HCT116 (cell line): ENCODE results near the gene SHF. TPM values are rescaled to one million over a fixed set of nuclear protein-coding genes. Genes with fewer than 3 reads are reported as not detected.

Source experiments
- ATAC-seq: fragments of 200-7000 bp; cut with Tn5 transposase; 2 replicates; pipeline ENCODE4 v1.9.1; 2020; ENCODE audit warnings: mild to moderate bottlenecking, moderate library complexity
- BruUV-seq: library from RNA; stranded (reverse); fragments of 400-500 nt; replicated peaks from 2 replicates; lab custom pipeline; 2021; lab: Mats Ljungman, UMichigan
- CTCF ChIA-PET: fragments of 300-600 bp; sonication (Branson Sonifier 250); formaldehyde crosslinking; loops from one replicate; lab custom pipeline; 2021; ENCODE audit warnings: antibody characterized with exemption; lab: Charles Lee
- POLR2A ChIA-PET: fragments of 300-600, 350-600 bp; sonication (Branson Sonifier 250); formaldehyde crosslinking; loops from one replicate; lab custom pipeline; 2021; ENCODE audit warnings: antibody characterized with exemption; lab: Charles Lee
- RAD21 ChIA-PET, 2 experiments: fragments of 300-600 bp; sonication (Branson Sonifier 250); formaldehyde crosslinking; loops; one replicate each; lab custom pipeline; 2023; ENCODE audit warnings: low total read pairs in 2 of 2; ENCODE audit not compliant: uncharacterized antibody in 2 of 2, unreplicated experiment in 2 of 2, low non-redundant PET in 1 of 2; lab: Charles Lee
- DNase-seq: peaks from one replicate; pipeline ENCODE4 v3.0.0-alpha.2; 2010; ENCODE audit warnings: low read depth, low spot score
- H2AFZ ChIP-seq: fragments of 200-600 bp; shearing (Covaris generic), sonication (generic); 2 replicates; pipeline ENCODE4 v1.6.1; 2017; ENCODE audit warnings: low read depth, mixed run types, mixed read lengths, antibody characterized with exemption, low read length; ENCODE audit not compliant: poor library complexity, severe bottlenecking
- H3K27ac ChIP-seq: 2 replicates; pipeline ENCODE4 v1.5.1; 2012; ENCODE audit warnings: low read depth, low read length
- H3K27me3 ChIP-seq: fragments of 200-600 bp; sonication (generic); 2 replicates; pipeline ENCODE4 v1.6.1; 2016; ENCODE audit warnings: mixed run types, low read length, mixed read lengths; ENCODE audit not compliant: insufficient read depth
- H3K36me3 ChIP-seq, 2 experiments: fragments of 200-500 bp in 1 of 2; fragments of 200-600 bp in 1 of 2; sonication (Bioruptor generic) in 1 of 2; sonication (generic) in 1 of 2; 2 replicates each; pipeline versions ENCODE4 v1.5.1 to v1.6.1; 2014 to 2016; ENCODE audit warnings: low read length in 2 of 2, inconsistent platforms in 1 of 2, mixed read lengths in 1 of 2, mixed run types in 1 of 2; ENCODE audit not compliant: insufficient read depth in 2 of 2, control insufficient read depth in 1 of 2
- H3K4me1 ChIP-seq, 2 experiments: fragments of 200-600 bp in 1 of 2; sonication (generic) in 1 of 2; 2 replicates each; pipeline versions ENCODE4 v1.5.1 to v1.6.1; 2012 to 2017; ENCODE audit warnings: low read length in 2 of 2, inconsistent platforms in 1 of 2, mild to moderate bottlenecking in 1 of 2, mixed read lengths in 1 of 2, mixed run types in 1 of 2, moderate library complexity in 1 of 2; ENCODE audit not compliant: insufficient read depth in 2 of 2, control insufficient read depth in 1 of 2
- H3K4me2 ChIP-seq: fragments of 200-600 bp; sonication (generic); 2 replicates; pipeline ENCODE4 v1.6.1; 2017; ENCODE audit warnings: mixed run types, low read length, mixed read lengths
- H3K4me3 ChIP-seq, 2 experiments: fragments of 200-600 bp in 1 of 2; sonication (generic) in 1 of 2; replicated peaks in 1 of 2; 2 replicates each; pipeline ENCODE4 v1.5.1; 2011 to 2016; ENCODE audit warnings: low read length in 2 of 2, control low read depth in 1 of 2, low read depth in 1 of 2, mild to moderate bottlenecking in 1 of 2, mixed read lengths in 1 of 2, mixed run types in 1 of 2
- H3K79me2 ChIP-seq: fragments of 200-600 bp; sonication (generic); 2 replicates; pipeline ENCODE4 v1.6.1; 2017; ENCODE audit warnings: mild to moderate bottlenecking, mixed run types, low read length, moderate library complexity, mixed read lengths; ENCODE audit not compliant: insufficient read depth
- H3K9ac ChIP-seq: fragments of 200-600 bp; sonication (generic); 2 replicates; pipeline ENCODE4 v1.6.1; 2016; ENCODE audit warnings: low read length, mixed read lengths
- H3K9me2 ChIP-seq: fragments of 200-600 bp; sonication (generic), shearing (Covaris generic); 2 replicates; pipeline ENCODE4 v1.6.1; 2017; ENCODE audit warnings: mixed run types, mild to moderate bottlenecking, moderate library complexity; ENCODE audit not compliant: insufficient read depth
- H3K9me3 ChIP-seq, 2 experiments: fragments of 200-500 bp in 1 of 2; fragments of 200-600 bp in 1 of 2; sonication (Bioruptor generic) in 1 of 2; sonication (generic) in 1 of 2; 2 replicates each; pipeline ENCODE4 v1.6.1; 2014 to 2017; ENCODE audit warnings: low read length in 2 of 2, mixed read lengths in 2 of 2, inconsistent platforms in 1 of 2, low read depth in 1 of 2, mild to moderate bottlenecking in 1 of 2, mixed run types in 1 of 2, moderate library complexity in 1 of 2; ENCODE audit not compliant: control insufficient read depth in 1 of 2, insufficient read depth in 1 of 2
- H4K20me1 ChIP-seq: fragments of 200-600 bp; sonication (generic), shearing (Covaris generic); 2 replicates; pipeline ENCODE4 v1.6.1; 2017; ENCODE audit warnings: mixed run types, mild to moderate bottlenecking, moderate library complexity; ENCODE audit not compliant: insufficient read depth
- CEBPB ChIP-seq: IDR thresholded peaks from 2 replicates; pipeline ENCODE4 v1.6.1; 2012; ENCODE audit warnings: low read depth
- EGR1 ChIP-seq: IDR thresholded peaks from 2 replicates; pipeline ENCODE4 v1.6.1; 2012; ENCODE audit warnings: low read depth
- ELF1 ChIP-seq: IDR thresholded peaks from 2 replicates; pipeline ENCODE4 v1.6.1; 2012; ENCODE audit warnings: low read depth, borderline replicate concordance
- EZH2 ChIP-seq: fragments of 200-600 bp; sonication (generic); IDR thresholded peaks from 2 replicates; pipeline ENCODE4 v1.6.1; 2017; ENCODE audit warnings: antibody characterized with exemption, mixed run types
- EZH2phosphoT487 ChIP-seq: fragments of 200-600 bp; IDR thresholded peaks from 2 replicates; pipeline ENCODE4 v1.6.1; 2018; ENCODE audit warnings: antibody characterized with exemption, borderline replicate concordance
- FOSL1 ChIP-seq: IDR thresholded peaks from 2 replicates; pipeline ENCODE4 v1.6.1; 2012; ENCODE audit warnings: low read depth
- JUND ChIP-seq: IDR thresholded peaks from 2 replicates; pipeline ENCODE4 v1.6.1; 2012
- POLR2A ChIP-seq: IDR thresholded peaks from 2 replicates; pipeline ENCODE4 v1.7.0; 2011; ENCODE audit warnings: borderline replicate concordance; ENCODE audit not compliant: insufficient read depth, insufficient read length; ENCODE audit errors: extremely low read depth
- POLR2AphosphoS5 ChIP-seq: IDR thresholded peaks from 2 replicates; pipeline ENCODE4 v1.6.1; 2011; ENCODE audit warnings: mild to moderate bottlenecking, low read depth, low read length, moderate library complexity
- RAD21 ChIP-seq: IDR thresholded peaks from 2 replicates; pipeline ENCODE4 v1.6.1; 2012; ENCODE audit warnings: low read depth, mild to moderate bottlenecking
- SIN3A ChIP-seq: IDR thresholded peaks from 2 replicates; pipeline ENCODE4 v1.6.1; 2012; ENCODE audit warnings: low read depth
- SP1 ChIP-seq: IDR thresholded peaks from 2 replicates; pipeline ENCODE4 v1.6.1; 2012; ENCODE audit warnings: low read depth
- SRF ChIP-seq: IDR thresholded peaks from 2 replicates; pipeline ENCODE4 v1.6.1; 2012; ENCODE audit warnings: low read depth
- TCF7L2 ChIP-seq: IDR thresholded peaks from 2 replicates; pipeline ENCODE4 v1.7.0; 2011; ENCODE audit warnings: borderline replicate concordance, inconsistent platforms; ENCODE audit not compliant: insufficient read depth, insufficient read length; ENCODE audit errors: extremely low read depth
- YY1 ChIP-seq: IDR thresholded peaks from 2 replicates; pipeline ENCODE4 v1.6.1; 2011; ENCODE audit warnings: low read length, low read depth, moderate library complexity, mild to moderate bottlenecking; ENCODE audit not compliant: insufficient replicate concordance; ENCODE audit errors: extremely low read depth
- ZNF274 ChIP-seq: fragments of 200-500 bp; sonication (Bioruptor generic); IDR thresholded peaks from 2 replicates; pipeline ENCODE4 v1.6.1; 2014; ENCODE audit warnings: mild to moderate bottlenecking, low read depth, low read length, inconsistent platforms
- intact Hi-C: fragments of 100-400 bp; cut with micrococcal nuclease; formaldehyde crosslinking; loops from 2 replicates; pipeline ENCODE4 v1.10.0; 2022
- total RNA-seq: library from RNA; stranded (reverse); gene quantifications from one replicate; pipeline ENCODE4 v1.2.1, GENCODE V29; 2021; ENCODE audit not compliant: unreplicated experiment
- TF ChIP-seq, protein P1 (sequence below): IDR thresholded peaks from 2 replicates; pipeline ENCODE4 v1.6.1; 2012
- TF ChIP-seq, protein P2 (sequence below): IDR thresholded peaks from 2 replicates; pipeline ENCODE4 v1.6.1; 2011; ENCODE audit warnings: mild to moderate bottlenecking, low read length, moderate library complexity; ENCODE audit not compliant: insufficient replicate concordance; ENCODE audit errors: extremely low read depth
- TF ChIP-seq, protein P3 (sequence below): IDR thresholded peaks from 2 replicates; pipeline ENCODE4 v1.6.1; 2012; ENCODE audit warnings: low read depth

The SHF gene
- total RNA-seq, 1 experiment from 2014 or later = 2.6 TPM

DNA sequence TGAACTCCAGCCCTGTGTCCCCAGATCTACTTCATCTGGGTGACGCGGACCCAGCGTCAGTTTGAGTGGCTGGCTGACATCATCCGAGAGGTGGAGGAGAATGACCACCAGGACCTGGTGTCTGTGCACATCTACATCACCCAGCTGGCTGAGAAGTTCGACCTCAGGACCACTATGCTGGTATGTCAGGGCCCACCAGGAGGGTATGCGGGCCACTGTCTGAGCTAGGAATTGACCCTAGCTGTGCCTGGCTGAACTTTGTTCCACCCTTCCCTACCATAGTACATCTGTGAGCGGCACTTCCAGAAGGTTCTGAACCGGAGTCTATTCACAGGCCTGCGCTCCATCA, 24.3 kb downstream of the SHF start:
- no peaks in the 10 kb centered on the region for H3K36me3 ChIP-seq
- CTCF ChIA-PET = interaction anchor here (0.6 to 4.0 kb wide), 32 partner anchors 8 to 448 kb away, joined by 3 to 48 read pairs (median 5); partner anchors contain the start of genes DUOX1 and DUOXA1
- H3K79me2 ChIP-seq = 0 out of 2 replicates have a peak, but pooled peaks cover 6% of the 10 kb centered on the region
- no peak overlapping the region for H2AFZ ChIP-seq
- no TSS peak for BruUV-seq
- peak overlapping the region; percentile 63 for H3K27ac ChIP-seq
- TF ChIP-seq CEBPB = no peak
- no peak for TF ChIP-seq SRF
- TF ChIP-seq ZNF274 = no peak
- TF ChIP-seq EZH2 = no peak
- TF ChIP-seq, protein P1, sequence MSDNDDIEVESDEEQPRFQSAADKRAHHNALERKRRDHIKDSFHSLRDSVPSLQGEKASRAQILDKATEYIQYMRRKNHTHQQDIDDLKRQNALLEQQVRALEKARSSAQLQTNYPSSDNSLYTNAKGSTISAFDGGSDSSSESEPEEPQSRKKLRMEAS = no peak
- no peak for TF ChIP-seq POLR2A
- TF ChIP-seq SP1 = no peak
- no peak for TF ChIP-seq EZH2phosphoT487
- TF ChIP-seq, protein P2, sequence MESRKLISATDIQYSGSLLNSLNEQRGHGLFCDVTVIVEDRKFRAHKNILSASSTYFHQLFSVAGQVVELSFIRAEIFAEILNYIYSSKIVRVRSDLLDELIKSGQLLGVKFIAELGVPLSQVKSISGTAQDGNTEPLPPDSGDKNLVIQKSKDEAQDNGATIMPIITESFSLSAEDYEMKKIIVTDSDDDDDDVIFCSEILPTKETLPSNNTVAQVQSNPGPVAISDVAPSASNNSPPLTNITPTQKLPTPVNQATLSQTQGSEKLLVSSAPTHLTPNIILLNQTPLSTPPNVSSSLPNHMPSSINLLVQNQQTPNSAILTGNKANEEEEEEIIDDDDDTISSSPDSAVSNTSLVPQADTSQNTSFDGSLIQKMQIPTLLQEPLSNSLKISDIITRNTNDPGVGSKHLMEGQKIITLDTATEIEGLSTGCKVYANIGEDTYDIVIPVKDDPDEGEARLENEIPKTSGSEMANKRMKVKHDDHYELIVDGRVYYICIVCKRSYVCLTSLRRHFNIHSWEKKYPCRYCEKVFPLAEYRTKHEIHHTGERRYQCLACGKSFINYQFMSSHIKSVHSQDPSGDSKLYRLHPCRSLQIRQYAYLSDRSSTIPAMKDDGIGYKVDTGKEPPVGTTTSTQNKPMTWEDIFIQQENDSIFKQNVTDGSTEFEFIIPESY = no peak
- TF ChIP-seq, protein P3, sequence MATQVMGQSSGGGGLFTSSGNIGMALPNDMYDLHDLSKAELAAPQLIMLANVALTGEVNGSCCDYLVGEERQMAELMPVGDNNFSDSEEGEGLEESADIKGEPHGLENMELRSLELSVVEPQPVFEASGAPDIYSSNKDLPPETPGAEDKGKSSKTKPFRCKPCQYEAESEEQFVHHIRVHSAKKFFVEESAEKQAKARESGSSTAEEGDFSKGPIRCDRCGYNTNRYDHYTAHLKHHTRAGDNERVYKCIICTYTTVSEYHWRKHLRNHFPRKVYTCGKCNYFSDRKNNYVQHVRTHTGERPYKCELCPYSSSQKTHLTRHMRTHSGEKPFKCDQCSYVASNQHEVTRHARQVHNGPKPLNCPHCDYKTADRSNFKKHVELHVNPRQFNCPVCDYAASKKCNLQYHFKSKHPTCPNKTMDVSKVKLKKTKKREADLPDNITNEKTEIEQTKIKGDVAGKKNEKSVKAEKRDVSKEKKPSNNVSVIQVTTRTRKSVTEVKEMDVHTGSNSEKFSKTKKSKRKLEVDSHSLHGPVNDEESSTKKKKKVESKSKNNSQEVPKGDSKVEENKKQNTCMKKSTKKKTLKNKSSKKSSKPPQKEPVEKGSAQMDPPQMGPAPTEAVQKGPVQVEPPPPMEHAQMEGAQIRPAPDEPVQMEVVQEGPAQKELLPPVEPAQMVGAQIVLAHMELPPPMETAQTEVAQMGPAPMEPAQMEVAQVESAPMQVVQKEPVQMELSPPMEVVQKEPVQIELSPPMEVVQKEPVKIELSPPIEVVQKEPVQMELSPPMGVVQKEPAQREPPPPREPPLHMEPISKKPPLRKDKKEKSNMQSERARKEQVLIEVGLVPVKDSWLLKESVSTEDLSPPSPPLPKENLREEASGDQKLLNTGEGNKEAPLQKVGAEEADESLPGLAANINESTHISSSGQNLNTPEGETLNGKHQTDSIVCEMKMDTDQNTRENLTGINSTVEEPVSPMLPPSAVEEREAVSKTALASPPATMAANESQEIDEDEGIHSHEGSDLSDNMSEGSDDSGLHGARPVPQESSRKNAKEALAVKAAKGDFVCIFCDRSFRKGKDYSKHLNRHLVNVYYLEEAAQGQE = no peak
- no peak for TF ChIP-seq RAD21
- no peak for TF ChIP-seq ELF1
- TF ChIP-seq EGR1 = no peak
- TF ChIP-seq JUND = no peak
- TF ChIP-seq POLR2AphosphoS5 = no peak
- no peak for TF ChIP-seq TCF7L2
- TF ChIP-seq FOSL1 = no peak
- TF ChIP-seq YY1 = no peak
- TF ChIP-seq SIN3A = no peak
- H3K9me2 ChIP-seq = no peaks in the 10 kb centered on the region
- POLR2A ChIA-PET = interaction anchor here (0.7 to 1.7 kb wide), 5 partner anchors 33 to 294 kb away, joined by 3 to 10 read pairs (median 5); partner anchors contain the start of genes DUOX1 and DUOXA1
- H3K9ac ChIP-seq = no peak overlapping the region
- H3K4me2 ChIP-seq = peak overlapping the region; percentile 77
- H3K4me1 ChIP-seq = peaks cover 15 to 34% of the 10 kb centered on the region in 2 experiments
- no peak overlapping the region for H3K4me3 ChIP-seq
- RAD21 ChIA-PET = interaction anchor here (1.0 to 1.7 kb wide), 7 partner anchors 37 to 239 kb away, joined by 3 to 8 read pairs (median 4); a partner anchor contains a TSS
- no peaks in the 10 kb centered on the region for H4K20me1 ChIP-seq
- H3K27me3 ChIP-seq = no peaks in the 10 kb centered on the region
- DNase-seq (no peak), ATAC-seq (no peak)
- no peaks in the 10 kb centered on the region for H3K9me3 ChIP-seq
- intact Hi-C loops = loop anchor here (1.0 to 10.0 kb wide), 3 partner anchors 236 to 451 kb away; no protein-coding TSS in a partner anchor
